Inferior parietal cortex (tissue), 1 donor: ENCODE measurements around the gene FAM117A.
"Not testable (repeated sequence)": the region's sequence is repeated elsewhere in the genome, so short reads cannot be mapped to it uniquely, and the experiment has no call there.

Experiments used
- DNase-seq: peaks from one replicate; pipeline ENCODE4 v3.0.0-alpha.2; 2016; ENCODE audit errors: extremely low spot score

FAM117A gene

DNA sequence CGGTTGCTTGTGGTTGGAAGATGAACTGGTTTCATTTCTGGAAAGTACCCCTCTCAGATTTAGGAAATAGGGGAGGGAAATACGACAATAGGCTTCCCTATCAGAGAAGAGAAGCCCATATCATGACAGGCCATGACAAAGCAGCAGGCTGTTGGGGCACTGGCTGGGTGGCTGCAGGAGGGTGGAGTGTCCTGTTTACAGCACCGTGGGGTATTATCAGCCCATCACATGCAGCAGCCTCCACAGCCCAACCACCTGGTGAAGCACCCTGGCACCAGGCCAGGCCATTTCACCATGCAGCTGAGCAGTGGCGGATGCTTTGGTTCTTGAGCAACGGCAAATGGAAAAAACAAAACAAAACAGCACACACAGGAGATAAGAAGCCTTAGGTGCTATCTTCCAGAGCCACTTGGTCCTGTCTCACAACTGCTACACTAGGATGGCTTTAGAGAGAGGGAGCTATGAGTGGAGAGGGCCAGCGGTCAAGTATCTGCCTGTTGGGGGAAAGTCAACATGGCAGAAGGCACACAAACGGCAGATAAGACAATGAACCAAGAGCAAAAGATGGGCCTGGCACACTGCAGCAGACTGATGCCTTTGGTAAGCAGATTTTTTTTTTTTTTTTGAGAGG is 24.2 kb downstream of the FAM117A start:
- DNase-seq = peak; percentile 56

DNA sequence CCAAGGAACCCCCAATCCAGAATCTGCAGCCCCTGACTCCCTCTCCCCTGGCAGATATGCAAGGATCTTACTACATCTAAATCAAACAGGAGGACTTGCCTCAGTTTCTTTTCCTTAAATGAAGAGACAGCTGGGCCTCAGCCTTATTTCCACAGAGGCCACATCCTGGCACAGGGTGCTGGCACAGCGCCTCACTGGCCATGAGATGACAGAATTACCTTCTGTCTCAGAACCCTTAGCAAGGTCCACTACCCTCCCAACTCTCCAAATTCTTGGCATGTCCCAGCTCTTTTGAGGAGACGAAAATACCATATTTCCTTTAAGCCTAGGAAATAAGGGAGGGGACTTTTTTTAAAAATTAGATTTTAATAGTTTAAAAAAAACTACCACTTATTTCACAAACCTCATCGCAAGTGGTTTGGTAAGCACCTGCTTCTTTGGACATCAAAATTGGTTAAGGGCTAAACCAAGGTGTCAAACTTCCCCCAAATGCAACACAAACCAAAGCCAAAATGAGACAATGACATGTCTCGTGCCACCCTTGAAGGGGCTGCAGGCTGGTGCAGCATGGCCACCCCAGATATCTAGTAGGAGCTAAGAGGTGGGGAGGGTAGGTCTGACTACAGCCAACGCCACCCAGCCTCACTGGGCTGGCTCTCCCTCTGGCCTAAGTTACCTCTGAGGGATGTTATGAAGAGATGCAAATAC is 25.3 kb downstream of the FAM117A start:
- no peak for DNase-seq

DNA sequence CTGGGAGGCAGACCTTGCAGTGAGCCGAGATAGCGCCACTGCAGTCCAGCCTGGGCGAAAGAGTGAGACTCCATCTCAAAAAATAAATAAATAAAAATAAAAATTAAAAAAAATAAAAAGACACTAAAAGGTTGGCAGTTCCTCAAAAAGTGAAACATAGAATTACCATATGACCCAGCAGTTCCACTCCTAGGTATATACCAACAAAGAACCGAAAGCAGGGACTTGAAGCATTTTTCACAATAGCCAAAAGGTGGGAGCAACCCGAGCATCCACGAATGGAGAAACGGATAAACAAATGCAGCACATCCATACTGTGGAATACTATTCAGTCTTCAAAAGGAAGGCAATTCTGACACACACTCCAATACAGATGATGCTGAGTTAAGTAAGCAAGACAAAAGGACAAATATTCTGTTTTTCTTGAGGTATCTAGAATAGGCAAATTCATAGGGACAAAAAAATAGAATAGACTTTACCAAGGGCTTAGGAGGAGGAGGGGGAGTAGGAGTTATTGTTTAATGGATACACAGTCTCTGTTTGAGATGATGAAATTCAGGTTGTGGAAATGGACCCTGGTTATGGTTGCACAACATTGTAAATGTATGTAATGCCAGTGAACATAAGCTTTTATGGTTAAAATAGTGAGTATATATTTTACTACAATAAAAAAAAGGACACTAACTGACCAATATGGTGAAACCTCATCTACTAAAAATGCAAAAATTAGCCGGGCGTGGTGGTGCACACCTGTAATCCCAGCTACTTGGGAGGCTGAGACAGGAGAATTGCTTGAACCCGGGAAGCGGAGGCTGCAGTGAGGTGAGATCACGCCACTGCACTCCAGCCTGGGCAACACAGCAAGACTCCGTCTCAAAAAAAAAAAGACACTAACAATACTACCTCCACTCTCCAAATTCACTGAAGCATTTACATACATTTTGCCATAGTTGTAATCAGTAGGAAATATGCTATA is 29.1 kb downstream of the FAM117A start:
- DNase-seq = no peak

GRCh38 chr17:49731435-49731831 is 32.5 kb downstream of the FAM117A start:
- DNase-seq = no peak

DNA sequence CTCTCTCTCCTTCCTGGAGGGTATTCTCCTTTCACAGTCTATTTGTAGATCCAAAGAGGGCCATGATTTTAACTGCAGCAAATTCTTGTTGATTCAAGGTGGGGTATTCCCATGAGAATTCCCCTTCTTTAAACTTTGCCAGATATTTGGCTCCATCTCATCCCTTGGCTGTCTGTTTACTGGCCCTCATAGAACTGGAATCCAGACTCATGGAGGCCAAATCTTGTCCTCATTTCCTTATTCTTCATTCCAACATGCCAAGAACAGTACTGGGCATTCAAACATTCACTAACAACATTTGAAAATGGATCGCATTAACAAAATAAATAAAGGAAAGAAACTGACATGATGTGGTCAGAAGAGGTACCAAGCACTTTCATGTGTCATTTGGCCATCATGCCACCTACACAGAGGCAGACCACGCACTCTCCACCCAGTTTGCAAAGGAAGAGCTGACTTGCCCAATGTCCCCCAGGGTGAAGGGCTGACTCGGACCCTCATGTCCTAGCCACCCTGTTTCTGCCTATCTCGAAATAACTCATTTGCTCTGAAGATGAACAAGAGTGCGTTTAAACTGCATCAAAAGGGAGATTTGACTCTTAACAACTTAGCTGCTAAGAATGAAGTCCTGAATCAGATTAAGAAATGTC is 33.0 kb downstream of the FAM117A start:
- DNase-seq = no peak

DNA sequence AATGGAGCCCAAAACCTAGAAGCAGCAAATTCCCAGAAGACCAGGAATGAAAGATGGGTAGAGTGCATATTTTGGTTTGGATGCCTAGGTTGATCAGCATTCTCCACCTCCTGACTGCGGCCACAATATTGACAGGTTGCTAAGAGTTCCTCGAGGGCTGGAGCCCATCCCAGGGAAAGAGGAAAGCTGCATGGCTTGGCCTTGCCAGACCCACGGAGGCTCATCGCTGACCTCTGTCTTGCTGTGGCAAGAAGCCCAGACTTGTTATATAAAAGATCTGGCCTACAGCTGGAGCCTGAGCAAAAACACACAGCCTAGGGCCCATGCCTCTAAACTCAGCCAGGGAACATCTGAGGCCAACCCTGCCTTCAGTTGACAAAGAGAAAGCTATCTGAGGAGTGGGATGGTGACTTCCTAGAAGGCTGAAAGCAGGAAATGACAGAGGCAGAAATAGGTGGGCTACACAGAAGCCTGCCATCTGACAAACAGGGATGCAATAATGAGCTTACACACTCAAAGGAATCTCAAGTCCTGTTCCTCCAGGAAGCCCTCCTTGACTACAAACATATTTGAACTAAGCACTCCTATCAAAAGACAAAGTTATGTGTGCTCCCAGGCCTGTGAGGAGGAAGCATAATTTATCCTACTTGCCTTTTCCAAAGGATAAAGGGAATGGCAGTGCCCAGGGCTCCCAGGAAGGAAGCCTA is 33.7 kb downstream of the FAM117A start:
- no peak for DNase-seq

- DNase-seq = no peak
Observed at GRCh38 chr17:49729069-49729468, 34.9 kb downstream of the FAM117A start.

DNA sequence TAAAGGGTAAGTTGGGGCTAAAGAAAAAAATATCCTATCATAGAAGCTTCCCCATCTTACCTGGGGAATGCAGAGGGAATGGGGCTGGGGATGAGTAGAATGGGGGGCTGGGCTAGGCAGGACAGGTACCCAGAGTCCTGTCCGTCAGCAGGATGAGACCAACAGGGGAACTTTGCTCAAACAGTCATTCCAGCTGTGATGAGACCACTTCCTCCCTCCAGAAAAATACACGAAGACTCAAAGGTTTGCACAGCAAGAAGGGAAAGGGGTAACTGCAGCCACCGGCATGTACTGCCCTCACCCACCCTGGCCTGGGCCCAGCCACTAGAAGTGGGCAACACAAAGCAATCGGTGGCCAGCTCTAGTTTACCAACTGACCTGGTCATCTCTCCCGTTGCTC is 35.5 kb downstream of the FAM117A start:
- no peak for DNase-seq

- DNase-seq = no peak
Observed at GRCh38 chr17:49727380-49727779, 36.6 kb downstream of the FAM117A start.

DNA sequence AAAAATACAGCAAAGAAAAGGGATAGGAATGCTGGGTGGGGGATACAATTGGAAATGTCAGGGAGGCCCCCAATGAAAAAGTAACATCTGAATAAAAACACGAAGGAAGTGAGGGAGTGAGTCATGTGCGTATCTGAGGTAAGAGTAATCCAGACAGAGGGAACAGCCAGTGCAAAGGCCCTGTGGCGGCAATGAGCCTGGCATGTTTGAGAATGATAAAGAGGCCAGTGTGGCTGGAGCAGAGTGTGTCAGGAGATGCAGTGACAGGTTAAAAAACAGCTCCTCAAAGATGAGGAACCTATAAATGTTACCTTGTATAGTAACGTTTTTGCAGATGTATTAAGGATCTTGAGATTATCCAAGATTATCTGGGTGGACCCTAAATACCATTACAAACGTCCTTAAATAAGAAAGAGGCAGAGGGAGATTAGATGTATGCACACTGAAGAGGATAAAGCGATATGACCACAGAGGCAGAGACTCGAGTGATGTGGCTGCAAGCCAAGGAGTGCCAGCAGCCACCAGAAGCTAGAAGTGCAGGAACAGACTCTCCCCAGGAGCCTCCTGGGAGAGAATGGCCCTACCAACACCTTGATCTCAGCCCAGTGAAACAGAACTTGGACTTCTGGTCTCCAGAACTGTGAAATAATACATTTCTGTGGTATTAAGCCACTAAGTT is 38.3 kb downstream of the FAM117A start:
- no peak for DNase-seq

DNA sequence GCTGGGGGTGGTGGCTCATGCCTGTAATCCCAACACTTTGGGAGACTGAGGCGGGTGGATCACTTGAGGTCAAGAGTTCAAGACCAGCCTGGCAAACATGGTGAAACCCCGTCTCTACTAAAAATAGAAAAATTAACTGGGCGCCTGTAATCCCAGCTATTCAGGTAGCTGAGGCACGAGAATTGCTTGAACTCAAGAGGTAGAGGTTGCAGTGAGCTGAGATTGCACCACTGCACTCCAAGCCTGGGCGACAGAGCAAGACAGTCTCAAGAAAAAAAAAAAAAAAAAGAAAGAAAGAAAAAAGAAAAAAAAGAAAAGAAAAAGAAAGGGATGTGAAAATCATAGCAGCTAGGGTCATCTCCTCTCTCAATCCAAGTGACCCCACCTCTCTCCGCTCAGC is 39.4 kb downstream of the FAM117A start:
- DNase-seq = not testable (repeated sequence)

GRCh38 chr17:49723423-49723822 is 40.5 kb downstream of the FAM117A start:
- no peak for DNase-seq

DNA sequence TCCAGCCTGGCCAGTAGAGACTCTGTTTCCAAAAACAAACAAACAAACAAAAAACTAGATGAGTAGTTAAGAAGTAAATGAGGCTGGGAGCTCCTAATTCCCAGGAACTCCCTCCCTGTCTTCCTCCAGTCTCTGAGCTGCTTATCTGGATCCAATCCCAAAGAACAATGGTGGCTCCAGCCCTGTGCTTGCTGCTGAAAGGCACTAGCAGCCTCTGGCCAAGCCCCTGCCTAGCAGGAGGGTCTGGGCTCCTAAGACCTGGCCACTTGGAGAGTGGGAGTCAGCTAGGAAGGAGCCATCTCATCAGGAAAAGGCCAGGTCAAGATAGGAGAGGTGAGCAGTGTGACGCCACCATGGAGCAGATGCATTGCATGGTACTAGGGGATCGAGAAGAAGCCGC is 41.9 kb downstream of the FAM117A start:
- DNase-seq = no peak

GRCh38 chr17:49717371-49717861 is 46.5 kb downstream of the FAM117A start:
- no peak for DNase-seq

GRCh38 chr17:49716668-49717364 is 47.1 kb downstream of the FAM117A start:
- DNase-seq = no peak

GRCh38 chr17:49715717-49716279 is 48.1 kb downstream of the FAM117A start:
- no peak for DNase-seq

- no peak for DNase-seq
Observed at GRCh38 chr17:49715216-49715615, 48.7 kb downstream of the FAM117A start.

DNA sequence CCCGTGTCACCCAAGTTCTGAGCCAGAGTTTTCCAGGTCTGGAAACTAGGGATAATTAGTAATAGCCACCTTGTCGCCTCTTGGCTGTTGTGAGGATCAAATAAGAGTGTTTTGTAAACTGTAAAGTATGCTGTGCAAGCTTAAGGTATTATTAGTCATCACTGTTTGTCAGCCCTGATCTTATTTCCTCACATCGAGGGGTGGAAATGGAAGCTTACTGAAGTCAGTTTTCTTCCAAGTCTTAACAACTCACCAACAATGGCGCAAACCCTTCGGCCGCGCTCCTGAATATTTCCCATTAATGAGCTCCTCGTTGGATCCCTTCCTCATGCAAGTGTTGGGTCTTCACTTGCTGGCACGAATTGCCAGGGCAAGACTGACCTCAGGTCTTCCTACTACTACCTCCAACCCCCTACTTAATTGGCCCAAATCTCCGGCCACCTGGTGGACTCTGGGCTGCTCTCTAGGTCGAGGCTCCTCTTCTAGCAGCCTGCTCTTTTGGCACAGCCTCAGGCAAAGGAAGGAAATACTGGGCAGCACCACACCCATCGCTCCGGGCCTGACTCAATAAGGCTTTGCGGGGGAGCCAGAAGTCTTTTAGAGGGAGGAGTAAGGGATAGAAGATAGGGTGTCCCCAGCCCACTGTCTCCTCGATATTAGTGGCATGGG is 55.3 kb downstream of the FAM117A start:
- no peak for DNase-seq
